Prostate gland (tissue), 2 donors: Measurements from ENCODE around the gene SHROOM3. TPM values are rescaled to one million over a fixed set of nuclear protein-coding genes. Genes with fewer than 3 reads are reported as not detected.

Experiments used
- DNase-seq: peaks from one replicate; pipeline ENCODE4 v3.0.0-alpha.2; 2019; ENCODE audit warnings: low spot score
- H3K27ac ChIP-seq, 2 donors: fragments of 200-600 bp; sonication (generic); 2 replicates each; pipeline ENCODE4 v1.5.1; 2017 to 2019
- H3K27me3 ChIP-seq: fragments of 200-600 bp; sonication (generic); replicated peaks from 2 replicates; pipeline ENCODE4 v1.5.1; 2019; ENCODE audit not compliant: insufficient read depth
- H3K36me3 ChIP-seq, 2 donors: fragments of 200-600 bp; sonication (generic); 1 replicate in 1 of 2; 2 replicates in 1 of 2; pipeline versions ENCODE4 v1.5.1 to v1.8.1; 2017 to 2019
- H3K4me1 ChIP-seq: fragments of 200-600 bp; sonication (generic); replicated peaks from 2 replicates; pipeline ENCODE4 v1.5.1; 2019
- H3K4me3 ChIP-seq, 2 donors: fragments of 200-600 bp; sonication (generic); 2 replicates each; pipeline ENCODE4 v1.5.1; 2017 to 2019
- H3K9me3 ChIP-seq: fragments of 200-600 bp; sonication (generic); 2 replicates; pipeline ENCODE4 v1.5.1; 2017
- CTCF ChIP-seq, 4 experiments: fragments of 200-600 bp in 2 of 4; fragments of 450-650 bp in 2 of 4; sonication (generic) in 2 of 4; IDR thresholded peaks; 1 replicate in 3 of 4; 2 replicates in 1 of 4; pipeline ENCODE4 v1.5.1; 2016 to 2019; ENCODE audit warnings: antibody characterized with exemption in 4 of 4, mild to moderate bottlenecking in 2 of 4, moderate library complexity in 2 of 4
- POLR2A ChIP-seq: fragments of 450-650 bp; IDR thresholded peaks from one replicate; pipeline ENCODE4 v1.6.1; 2016; ENCODE audit warnings: antibody characterized with exemption, mild to moderate bottlenecking
- POLR2AphosphoS5 ChIP-seq: sonication (generic); formaldehyde crosslinking; IDR thresholded peaks from one replicate; pipeline ENCODE4 v1.6.1; 2017; ENCODE audit warnings: antibody characterized with exemption
- WGBS: methylation state at CpG from one replicate; pipeline ENCODE4 v1.1.5; 2018; 5-methylcytosine and 5-hydroxymethylcytosine counted together
- intact Hi-C: fragments of 100-400 bp; cut with DNase I; formaldehyde crosslinking; loops from one replicate; pipeline ENCODE4 v1.14.2; 2022
- total RNA-seq, 2 donors: library from RNA; depleted of rRNA; stranded (reverse); fragments of >200 nt; gene quantifications; one replicate each; pipeline ENCODE4 v1.1.0, GENCODE V29; 2016

SHROOM3 gene
- total RNA-seq, 2 donors from 2014 or later, result 107 to 137 TPM

- 46% methylated on average over 6 of the region's 6 CpGs for WGBS
- intact Hi-C loops, result loop anchor here (5.0 kb wide), 1 partner anchor 182 kb away; the partner anchor contains the start of gene STBD1
- Histone ChIP-seq H3K27me3 (no peaks in the 10 kb centered on the region), H3K4me1 (no peaks in the 10 kb centered on the region), H3K9me3 (no peaks in the 10 kb centered on the region), H3K4me3 (no peak overlapping the region), H3K27ac (no peak overlapping the region), H3K36me3 (no peaks in the 10 kb centered on the region)
- no peak for TF ChIP-seq POLR2AphosphoS5
- no peak for TF ChIP-seq CTCF (IDR thresholded peaks at IDR 0.05)
- TF ChIP-seq POLR2A, result no peak
- no peak for DNase-seq
Observed at GRCh38 chr4:76489686-76490161, 54.7 kb downstream of the SHROOM3 start.

- 77% methylated on average over 3 of the region's 3 CpGs for WGBS
- no peak for TF ChIP-seq CTCF (IDR thresholded peaks at IDR 0.05)
- TF ChIP-seq POLR2AphosphoS5, result no peak
- TF ChIP-seq POLR2A, result no peak
Observed at GRCh38 chr4:76492055-76492454, 57.0 kb downstream of the SHROOM3 start.

GRCh38 chr4:76494243-76494642 is 59.2 kb downstream of the SHROOM3 start:
- Histone ChIP-seq H3K36me3 (no peaks in the 10 kb centered on the region), H3K4me1 (no peaks in the 10 kb centered on the region), H3K4me3 (no peak overlapping the region), H3K27me3 (no peaks in the 10 kb centered on the region), H3K9me3 (no peaks in the 10 kb centered on the region), H3K27ac (no peak overlapping the region)
- TF ChIP-seq POLR2AphosphoS5, result no peak
- 86% methylated on average over 5 of the region's 5 CpGs for WGBS
- DNase-seq, result no peak
- intact Hi-C loops, result loop anchor here (5.0 kb wide), 1 partner anchor 187 kb away; the partner anchor contains the start of gene STBD1

More at GRCh38 chr4:76492055-76492454, 57.0 kb downstream of the SHROOM3 start:
- Histone ChIP-seq H3K36me3 (no peaks in the 10 kb centered on the region), H3K9me3 (no peaks in the 10 kb centered on the region), H3K4me1 (no peaks in the 10 kb centered on the region), H3K27ac (no peak overlapping the region), H3K4me3 (no peak overlapping the region), H3K27me3 (no peaks in the 10 kb centered on the region)
- no peak for DNase-seq
- intact Hi-C loops, result loop anchor here (5.0 kb wide), 1 partner anchor 185 kb away; the partner anchor contains the start of gene STBD1

GRCh38 chr4:76494871-76495590 is 60.0 kb downstream of the SHROOM3 start:
- Histone ChIP-seq H3K4me1 (no peaks in the 10 kb centered on the region), H3K36me3 (no peaks in the 10 kb centered on the region), H3K4me3 (no peak overlapping the region), H3K27ac (no peak overlapping the region), H3K9me3 (no peaks in the 10 kb centered on the region), H3K27me3 (no peaks in the 10 kb centered on the region)
- intact Hi-C loops, result loop anchor here (5.0 kb wide), 1 partner anchor 188 kb away; the partner anchor contains the start of gene STBD1
- DNase-seq, result no peak
- 89% methylated on average over 6 of the region's 6 CpGs for WGBS
- TF ChIP-seq POLR2AphosphoS5, result no peak
- no peak for TF ChIP-seq CTCF (IDR thresholded peaks at IDR 0.05)
- no peak for TF ChIP-seq POLR2A

- H3K27ac ChIP-seq, result no peak overlapping the region
- H3K4me1 ChIP-seq, result no peaks in the 10 kb centered on the region
- no peak overlapping the region for H3K4me3 ChIP-seq
- WGBS, result 28% methylated on average over 3 of the region's 3 CpGs
- no peak for DNase-seq
- no peaks in the 10 kb centered on the region for H3K27me3 ChIP-seq
- no peaks in the 10 kb centered on the region for H3K36me3 ChIP-seq
- H3K9me3 ChIP-seq, result no peaks in the 10 kb centered on the region
- intact Hi-C loops, result no loop called here
- TF ChIP-seq POLR2A, result no peak
- no peak for TF ChIP-seq POLR2AphosphoS5
- no peak for TF ChIP-seq CTCF (IDR thresholded peaks at IDR 0.05)
Observed at GRCh38 chr4:76498550-76498949, 63.5 kb downstream of the SHROOM3 start.
